B cell (primary cell): ENCODE measurements around the gene ZNF143. TPM values are rescaled to one million over a fixed set of nuclear protein-coding genes. Genes with fewer than 3 reads are reported as not detected.

Experiments used
- ATAC-seq: fragments of 200-7000 bp; cut with Tn5 transposase; one replicate; pipeline ENCODE4 v1.10.0; 2021; ENCODE audit warnings: low read depth, mild to moderate bottlenecking, moderate number of reproducible peaks, moderate library complexity
- CTCF ChIA-PET: fragments of 350-600 bp; sonication (Branson Sonifier 250); formaldehyde crosslinking; loops from one replicate; lab custom pipeline; 2021; ENCODE audit warnings: antibody characterized with exemption, inconsistent platforms; lab: Charles Lee
- POLR2A ChIA-PET: fragments of 350-600 bp; sonication (Branson Sonifier 250); formaldehyde crosslinking; loops from one replicate; lab custom pipeline; 2021; ENCODE audit warnings: antibody characterized with exemption; lab: Charles Lee
- DNase-seq: peaks from one replicate; pipeline ENCODE4 v3.0.0; 2013
- H2AFZ ChIP-seq: 2 replicates; pipeline ENCODE4 v1.6.1; 2012; ENCODE audit warnings: mild to moderate bottlenecking, low read depth, low read length; ENCODE audit not compliant: insufficient read depth, poor library complexity, severe bottlenecking
- H3K27ac ChIP-seq, 2 donors: 1 replicate in 1 of 2; 2 replicates in 1 of 2; pipeline ENCODE4 v1.5.1; 2012 to 2013; ENCODE audit warnings: low read length in 2 of 2, mild to moderate bottlenecking in 2 of 2, moderate library complexity in 1 of 2
- H3K27me3 ChIP-seq, 4 experiments: fragments of 200-600 bp in 1 of 4; sonication (generic) in 1 of 4; replicated peaks in 1 of 4; 1 replicate in 2 of 4; 2 replicates in 2 of 4; pipeline versions ENCODE4 v1.6.1 to v1.7.0; 2013 to 2016; ENCODE audit warnings: low read length in 3 of 4, mild to moderate bottlenecking in 2 of 4, mixed read lengths in 1 of 4, moderate library complexity in 1 of 4; ENCODE audit not compliant: insufficient read depth in 4 of 4, control insufficient read depth in 3 of 4; ENCODE audit errors: control extremely low read depth in 1 of 4
- H3K36me3 ChIP-seq, 2 experiments: replicated peaks in 1 of 2; 1 replicate in 1 of 2; 2 replicates in 1 of 2; pipeline versions ENCODE4 v1.6.1 to v1.7.1; 2013; ENCODE audit warnings: low read length in 1 of 2; ENCODE audit not compliant: insufficient read depth in 2 of 2, control insufficient read depth in 1 of 2; ENCODE audit errors: control extremely low read depth in 1 of 2, extremely low read depth in 1 of 2
- H3K4me1 ChIP-seq, 2 donors: fragments of 200-600 bp in 1 of 2; sonication (generic) in 1 of 2; 1 replicate in 1 of 2; 2 replicates in 1 of 2; pipeline versions ENCODE4 v1.5.1 to v1.6.1; 2013 to 2017; ENCODE audit warnings: low read length in 2 of 2; ENCODE audit not compliant: control insufficient read depth in 2 of 2, insufficient read depth in 2 of 2
- H3K4me2 ChIP-seq: replicated peaks from 2 replicates; pipeline ENCODE3; 2012; ENCODE audit warnings: mild to moderate bottlenecking, low read depth, low read length; ENCODE audit not compliant: poor library complexity, severe bottlenecking
- H3K4me3 ChIP-seq, 5 experiments: fragments of 200-600 bp in 1 of 5; sonication (generic) in 1 of 5; 1 replicate in 3 of 5; 2 replicates in 2 of 5; pipeline versions ENCODE4 v1.5.1 to v1.7.0; 2011 to 2016; ENCODE audit warnings: low read length in 4 of 5, mild to moderate bottlenecking in 4 of 5, low read depth in 2 of 5, control low read depth in 1 of 5, moderate library complexity in 1 of 5; ENCODE audit not compliant: insufficient read depth in 1 of 5; ENCODE audit errors: control extremely low read depth in 1 of 5, extremely low read depth in 1 of 5
- H3K79me2 ChIP-seq: fragments of 200-600 bp; sonication (generic); one replicate; pipeline ENCODE4 v1.6.0; 2016; ENCODE audit warnings: low read length; ENCODE audit not compliant: control insufficient read depth, insufficient read depth
- H3K9ac ChIP-seq: fragments of 200-600 bp; sonication (generic); 2 replicates; pipeline ENCODE4 v1.6.1; 2017; ENCODE audit warnings: mild to moderate bottlenecking, low read length, moderate library complexity
- H3K9me3 ChIP-seq, 3 donors: one replicate each; pipeline versions ENCODE4 v1.6.1 to v1.7.1; 2013; ENCODE audit warnings: low read length in 2 of 3; ENCODE audit not compliant: control insufficient read depth in 2 of 3, insufficient read depth in 1 of 3; ENCODE audit errors: control extremely low read depth in 1 of 3
- H4K20me1 ChIP-seq: 2 replicates; pipeline ENCODE4 v1.6.0; 2012; ENCODE audit warnings: mild to moderate bottlenecking, low read length; ENCODE audit not compliant: insufficient read depth, control insufficient read depth, poor library complexity, severe bottlenecking
- H3K27ac Mint-ChIP-seq: one replicate; pipeline ENCODE4 v1.8.0; 2021; ENCODE audit warnings: mixed read lengths
- H3K27me3 Mint-ChIP-seq: one replicate; pipeline ENCODE4 v1.8.0; 2021; ENCODE audit warnings: mixed read lengths
- H3K4me1 Mint-ChIP-seq: one replicate; pipeline ENCODE4 v1.8.0; 2021; ENCODE audit warnings: mixed read lengths
- H3K4me3 Mint-ChIP-seq: one replicate; pipeline ENCODE4 v1.8.0; 2021; ENCODE audit warnings: mixed read lengths
- H3K9me3 Mint-ChIP-seq: one replicate; pipeline ENCODE4 v1.8.0; 2022; ENCODE audit warnings: mixed read lengths; ENCODE audit not compliant: insufficient read depth
- EZH2 ChIP-seq: IDR thresholded peaks from 2 replicates; pipeline ENCODE4 v1.6.1; 2012; ENCODE audit warnings: borderline replicate concordance, low read depth, mild to moderate bottlenecking, moderate library complexity, low read length; ENCODE audit not compliant: insufficient read depth, poor library complexity, severe bottlenecking
- WGBS: methylation state at CpG from one replicate; pipeline ENCODE4 v1.1.5; 2013; ENCODE audit warnings: missing lambda C conversion rate; ENCODE audit not compliant: insufficient coverage; 5-methylcytosine and 5-hydroxymethylcytosine counted together
- intact Hi-C: fragments of 100-400 bp; cut with micrococcal nuclease; formaldehyde crosslinking; loops from one replicate; pipeline ENCODE4 v1.10.0; 2022
- polyA plus RNA-seq: library from polyadenylated mRNA; depleted of rRNA; stranded (reverse); fragments of >200 nt; gene quantifications from 2 replicates; pipeline ENCODE4 v1.2.3, GENCODE V29; 2012
- total RNA-seq, 2 donors: library from RNA; stranded (reverse); fragments of 120-200 nt in 1 of 2; gene quantifications; 1 replicate in 1 of 2; 2 replicates in 1 of 2; pipeline versions ENCODE4 v1.2.3 to v1.2.4, GENCODE V29; 2013 to 2022
- TF ChIP-seq, protein P1 (sequence below): fragments of 200-600 bp; IDR thresholded peaks from one replicate; pipeline ENCODE4 v1.8.0; 2022; ENCODE audit warnings: antibody characterized with exemption, mild to moderate bottlenecking

The ZNF143 gene
- total and polyA plus RNA-seq, 2 donors (not counting 1 experiment from before 2014, with no cell fraction given), result 35.7 to 54.9 TPM

DNA sequence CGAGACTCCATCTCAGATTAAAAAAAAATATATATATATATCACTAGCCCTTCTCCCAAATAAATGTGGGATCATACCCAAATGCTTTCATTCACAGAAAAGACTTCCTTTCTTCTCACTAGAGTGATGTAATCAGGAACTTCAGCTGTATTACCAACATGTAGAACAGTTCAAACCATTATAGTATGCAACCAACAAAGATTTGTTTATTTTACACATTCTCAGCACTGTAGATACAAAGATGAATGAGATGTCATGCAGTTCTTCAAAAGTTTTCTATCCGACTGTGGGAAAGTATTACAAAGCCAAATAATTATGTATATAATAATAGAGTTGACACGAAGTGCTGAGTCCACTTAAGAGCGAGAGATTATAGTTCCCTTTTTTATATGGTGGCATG, 22.2 kb upstream of the ZNF143 start:
- WGBS, result no CpG with 5 or more reads among the region's 4 CpGs
- H3K4me3 ChIP-seq, result no peak overlapping the region
- H2AFZ ChIP-seq, result no peak overlapping the region
- ATAC-seq (no peak), DNase-seq (no peak)
- H3K9me3 Mint-ChIP-seq, result no peaks in the 10 kb centered on the region
- no peaks in the 10 kb centered on the region for H3K4me1 Mint-ChIP-seq
- no peaks in the 10 kb centered on the region for H3K4me1 ChIP-seq
- POLR2A ChIA-PET, result no interaction called here
- intact Hi-C loops, result loop anchor here (10.0 kb wide), 1 partner anchor 66 kb away; no protein-coding TSS in a partner anchor
- H4K20me1 ChIP-seq, result no peaks in the 10 kb centered on the region
- peaks cover 23 to 82% of the 10 kb centered on the region in 2 experiments for H3K36me3 ChIP-seq
- H3K79me2 ChIP-seq, result no peaks in the 10 kb centered on the region
- H3K27ac Mint-ChIP-seq, result no peak overlapping the region
- H3K4me2 ChIP-seq, result no peak overlapping the region
- CTCF ChIA-PET, result no interaction called here
- no peaks in the 10 kb centered on the region for H3K27me3 Mint-ChIP-seq
- no peaks in the 10 kb centered on the region for H3K9me3 ChIP-seq
- no peaks in the 10 kb centered on the region for H3K27me3 ChIP-seq
- H3K27ac ChIP-seq, result no peak overlapping the region
- H3K9ac ChIP-seq, result no peak overlapping the region
- TF ChIP-seq, protein P1, sequence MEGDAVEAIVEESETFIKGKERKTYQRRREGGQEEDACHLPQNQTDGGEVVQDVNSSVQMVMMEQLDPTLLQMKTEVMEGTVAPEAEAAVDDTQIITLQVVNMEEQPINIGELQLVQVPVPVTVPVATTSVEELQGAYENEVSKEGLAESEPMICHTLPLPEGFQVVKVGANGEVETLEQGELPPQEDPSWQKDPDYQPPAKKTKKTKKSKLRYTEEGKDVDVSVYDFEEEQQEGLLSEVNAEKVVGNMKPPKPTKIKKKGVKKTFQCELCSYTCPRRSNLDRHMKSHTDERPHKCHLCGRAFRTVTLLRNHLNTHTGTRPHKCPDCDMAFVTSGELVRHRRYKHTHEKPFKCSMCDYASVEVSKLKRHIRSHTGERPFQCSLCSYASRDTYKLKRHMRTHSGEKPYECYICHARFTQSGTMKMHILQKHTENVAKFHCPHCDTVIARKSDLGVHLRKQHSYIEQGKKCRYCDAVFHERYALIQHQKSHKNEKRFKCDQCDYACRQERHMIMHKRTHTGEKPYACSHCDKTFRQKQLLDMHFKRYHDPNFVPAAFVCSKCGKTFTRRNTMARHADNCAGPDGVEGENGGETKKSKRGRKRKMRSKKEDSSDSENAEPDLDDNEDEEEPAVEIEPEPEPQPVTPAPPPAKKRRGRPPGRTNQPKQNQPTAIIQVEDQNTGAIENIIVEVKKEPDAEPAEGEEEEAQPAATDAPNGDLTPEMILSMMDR, result no peak
- TF ChIP-seq EZH2, result no peak
- H3K4me3 Mint-ChIP-seq, result no peak overlapping the region

DNA sequence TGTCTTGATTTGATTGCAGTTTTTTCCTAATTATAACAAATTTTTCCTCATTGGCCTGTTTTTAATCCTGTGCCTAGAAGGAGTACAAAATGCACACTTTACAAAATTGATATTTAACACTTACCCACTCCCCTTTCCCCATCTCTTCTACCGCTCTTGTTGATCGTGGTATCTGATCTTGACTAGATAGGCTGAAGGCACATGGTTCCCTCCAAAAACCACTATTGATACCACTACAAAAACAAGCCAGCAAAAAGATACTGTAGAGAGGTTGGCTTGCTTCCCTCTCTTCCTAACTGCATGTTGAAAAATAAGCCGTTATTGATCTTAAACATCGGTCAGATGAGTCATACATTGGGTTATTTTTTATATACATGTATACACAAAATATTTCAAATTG, 14.6 kb upstream of the ZNF143 start:
- no peaks in the 10 kb centered on the region for H3K27me3 ChIP-seq
- ChIA-PET POLR2A (no interaction called here), CTCF (no interaction called here)
- no peak overlapping the region for H3K9ac ChIP-seq
- H3K9me3 ChIP-seq, result peaks cover 0 to 6% (median under 1%) of the 10 kb centered on the region in 3 donors
- no peak overlapping the region for H3K27ac ChIP-seq
- H3K79me2 ChIP-seq, result no peaks in the 10 kb centered on the region
- H3K4me1 ChIP-seq, result no peaks in the 10 kb centered on the region
- 100% methylated on average over 2 of the region's 4 CpGs for WGBS
- no peak for ATAC-seq
- no peak overlapping the region for H3K27ac Mint-ChIP-seq
- H3K9me3 Mint-ChIP-seq, result peaks cover 2% of the 10 kb centered on the region
- H3K4me3 ChIP-seq, result no peak overlapping the region
- intact Hi-C loops, result no loop called here
- no peak overlapping the region for H2AFZ ChIP-seq
- no peak overlapping the region for H3K4me2 ChIP-seq
- H3K27me3 Mint-ChIP-seq, result no peaks in the 10 kb centered on the region
- DNase-seq, result no peak
- H3K36me3 ChIP-seq, result peaks cover 5 to 27% of the 10 kb centered on the region in 2 experiments
- H3K4me1 Mint-ChIP-seq, result no peaks in the 10 kb centered on the region
- H4K20me1 ChIP-seq, result no peaks in the 10 kb centered on the region
- TF ChIP-seq, protein P1, result no peak
- no peak for TF ChIP-seq EZH2
- H3K4me3 Mint-ChIP-seq, result no peak overlapping the region
